PC-3 (cell line): ENCODE measurements around the gene ISLR2. TPM values are rescaled to one million over a fixed set of nuclear protein-coding genes. Genes with fewer than 3 reads are reported as not detected.
A peak's percentile ranks its signal among the peaks of the same experiment; 100 is the strongest.
"Not testable (repeated sequence)": the region's sequence is repeated elsewhere in the genome, so short reads cannot be mapped to it uniquely, and the experiment has no call there.

Experiments used
- ATAC-seq: fragments of 200-7000 bp; cut with Tn5 transposase; 2 replicates; pipeline ENCODE4 v1.9.1; 2020; ENCODE audit warnings: mild to moderate bottlenecking, moderate library complexity
- BruUV-seq: library from RNA; stranded (reverse); fragments of 400-500 nt; replicated peaks from 2 replicates; lab custom pipeline; 2021; lab: Mats Ljungman, UMichigan
- CTCF ChIA-PET: fragments of 300-600 bp; sonication (Branson Sonifier 250); formaldehyde crosslinking; loops from one replicate; lab custom pipeline; 2022; ENCODE audit warnings: antibody characterized with exemption; lab: Charles Lee
- POLR2A ChIA-PET: fragments of 300-600 bp; sonication (Branson Sonifier 250); formaldehyde crosslinking; loops from one replicate; lab custom pipeline; 2022; ENCODE audit warnings: antibody characterized with exemption; ENCODE audit not compliant: unreplicated experiment; lab: Charles Lee
- DNase-seq: peaks from one replicate; pipeline ENCODE4 v3.0.0-alpha.2; 2015
- H2AFZ ChIP-seq: fragments of 300-600 bp; sonication (generic); 2 replicates; pipeline ENCODE4 v1.6.0; 2016; ENCODE audit warnings: antibody characterized with exemption, low read length
- H3F3A ChIP-seq: fragments of 300-600 bp; sonication (generic); one replicate; pipeline ENCODE4 v1.6.0; 2017; ENCODE audit warnings: antibody characterized with exemption, low read length, control low read depth, mild to moderate bottlenecking; ENCODE audit not compliant: unreplicated experiment
- H3K27ac ChIP-seq: fragments of 300-600 bp; sonication (generic); 2 replicates; pipeline ENCODE4 v1.5.1; 2016; ENCODE audit warnings: mild to moderate bottlenecking, low read length
- H3K27me3 ChIP-seq: fragments of 300-600 bp; sonication (generic); 2 replicates; pipeline ENCODE4 v1.6.1; 2016; ENCODE audit warnings: low read length, mixed read lengths
- H3K36me3 ChIP-seq: fragments of 300-600 bp; sonication (generic); 2 replicates; pipeline ENCODE4 v1.6.1; 2016; ENCODE audit warnings: low read depth, mixed run types, low read length, mixed read lengths
- H3K4me1 ChIP-seq: fragments of 300-600 bp; sonication (generic); 2 replicates; pipeline ENCODE4 v1.5.1; 2016; ENCODE audit warnings: low read length; ENCODE audit not compliant: insufficient read depth
- H3K4me2 ChIP-seq: fragments of 300-600 bp; sonication (generic); 2 replicates; pipeline ENCODE4 v1.6.0; 2016; ENCODE audit warnings: low read length
- H3K4me3 ChIP-seq: fragments of 300-600 bp; sonication (generic); 2 replicates; pipeline ENCODE4 v1.5.1; 2016; ENCODE audit warnings: mild to moderate bottlenecking, low read length, mixed read lengths
- H3K79me2 ChIP-seq: fragments of 300-600 bp; sonication (generic); 2 replicates; pipeline ENCODE4 v1.6.1; 2017; ENCODE audit warnings: low read length, mixed read lengths
- H3K9ac ChIP-seq: fragments of 300-600 bp; sonication (generic); 2 replicates; pipeline ENCODE4 v1.6.0; 2016; ENCODE audit warnings: mild to moderate bottlenecking, low read length
- H3K9me2 ChIP-seq: fragments of 300-600 bp; sonication (generic); replicated peaks from 2 replicates; pipeline ENCODE4 v1.6.1; 2016; ENCODE audit warnings: mixed run types, low read length, mixed read lengths
- H3K9me3 ChIP-seq: fragments of 300-600 bp; sonication (generic); 2 replicates; pipeline ENCODE4 v1.6.1; 2016; ENCODE audit warnings: low read length, mixed read lengths
- H4K20me1 ChIP-seq: fragments of 300-600 bp; sonication (generic); 2 replicates; pipeline ENCODE4 v1.6.1; 2016; ENCODE audit warnings: low read length, mixed read lengths
- EZH2 ChIP-seq: fragments of 300-600 bp; sonication (generic); IDR thresholded peaks from one replicate; pipeline ENCODE4 v1.6.1; 2017; ENCODE audit warnings: antibody characterized with exemption, mild to moderate bottlenecking, low read length; ENCODE audit not compliant: unreplicated experiment
- EZH2phosphoT487 ChIP-seq: fragments of 300-600 bp; sonication (generic); IDR thresholded peaks from 2 replicates; pipeline ENCODE4 v1.6.1; 2018; ENCODE audit warnings: mild to moderate bottlenecking, antibody characterized with exemption, low read length, borderline replicate concordance
- intact Hi-C: fragments of 100-400 bp; cut with micrococcal nuclease; formaldehyde crosslinking; loops from 2 replicates; pipeline ENCODE4 v1.9.0; 2023
- total RNA-seq: library from RNA; depleted of rRNA; stranded (reverse); fragments of >200 nt; gene quantifications from 2 replicates; pipeline ENCODE4 v1.2.3, GENCODE V29; 2014
- TF ChIP-seq, protein P1 (sequence below): fragments of 300-600 bp; sonication (generic); conservative IDR thresholded peaks from 2 replicates; pipeline ENCODE4 v1.5.1; 2017; ENCODE audit warnings: antibody characterized with exemption, low read depth, mild to moderate bottlenecking, low read length

The ISLR2 gene
- total RNA-seq, 1 experiment from 2014 or later, result 0.22 TPM

DNA sequence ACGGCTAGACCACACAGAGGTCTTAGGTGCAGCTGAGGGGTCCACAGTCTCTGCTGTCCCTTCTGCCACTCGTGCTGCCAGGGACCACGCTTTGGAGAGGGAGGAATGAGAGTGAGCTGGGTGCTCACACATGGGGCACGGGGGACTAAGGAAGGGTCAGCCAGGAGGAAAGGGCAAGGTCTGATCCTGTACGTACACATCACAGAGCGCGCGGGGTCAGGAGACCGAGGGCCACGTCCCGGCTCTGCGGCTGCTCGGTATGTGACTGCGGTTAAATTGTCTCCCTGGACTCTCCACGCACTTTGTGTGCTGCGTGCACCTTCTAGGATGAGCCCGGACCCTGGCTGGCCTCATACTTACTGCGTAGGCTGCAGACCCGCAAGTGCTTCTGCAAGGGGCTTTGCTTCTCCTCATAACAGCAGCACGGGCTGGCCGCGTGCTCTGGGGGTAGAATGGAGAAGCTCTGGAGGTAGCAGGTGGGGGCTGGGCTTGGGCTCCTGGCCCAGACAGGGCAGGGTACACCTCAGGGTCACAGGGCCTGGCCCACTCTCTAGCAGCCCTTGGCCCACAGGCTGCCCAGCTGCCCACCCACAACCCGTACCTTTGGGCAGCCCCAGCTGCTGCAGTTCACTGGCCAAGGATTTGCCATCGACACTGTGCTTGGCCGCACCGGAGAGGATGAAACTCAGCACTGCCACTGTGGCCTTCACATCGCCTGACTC lies 33.5 kb upstream of the ISLR2 start:
- H3K36me3 ChIP-seq, ATAC-seq, POLR2A ChIA-PET, H3K27ac ChIP-seq, DNase-seq, H3K4me1 ChIP-seq, H2AFZ ChIP-seq, H3K9me2 ChIP-seq, BruUV-seq, H3K4me2 ChIP-seq, H3F3A ChIP-seq, H3K27me3 ChIP-seq, H3K9me3 ChIP-seq, intact Hi-C loops, H3K79me2 ChIP-seq, H4K20me1 ChIP-seq, H3K4me3 ChIP-seq, H3K9ac ChIP-seq, CTCF ChIA-PET: not testable (repeated sequence)

GRCh38 chr15:74099963-74100733 lies 30.2 kb upstream of the ISLR2 start:
- H3K4me3 ChIP-seq, H3K9me3 ChIP-seq, H3K27me3 ChIP-seq, H3K9me2 ChIP-seq, H3K4me1 ChIP-seq, H3K79me2 ChIP-seq, POLR2A ChIA-PET, H3F3A ChIP-seq, H3K9ac ChIP-seq, H3K27ac ChIP-seq, CTCF ChIA-PET, intact Hi-C loops, H3K36me3 ChIP-seq, H4K20me1 ChIP-seq: not testable (repeated sequence)
- Histone ChIP-seq H2AFZ (peak overlapping the region; percentile 83), H3K4me2 (peak overlapping the region; percentile 48; the same call in 1 of the 2 replicates)
- peak; percentile 79 for DNase-seq
- TSS peak; percentile 99 for BruUV-seq
- ATAC-seq, result peak; percentile 95

DNA sequence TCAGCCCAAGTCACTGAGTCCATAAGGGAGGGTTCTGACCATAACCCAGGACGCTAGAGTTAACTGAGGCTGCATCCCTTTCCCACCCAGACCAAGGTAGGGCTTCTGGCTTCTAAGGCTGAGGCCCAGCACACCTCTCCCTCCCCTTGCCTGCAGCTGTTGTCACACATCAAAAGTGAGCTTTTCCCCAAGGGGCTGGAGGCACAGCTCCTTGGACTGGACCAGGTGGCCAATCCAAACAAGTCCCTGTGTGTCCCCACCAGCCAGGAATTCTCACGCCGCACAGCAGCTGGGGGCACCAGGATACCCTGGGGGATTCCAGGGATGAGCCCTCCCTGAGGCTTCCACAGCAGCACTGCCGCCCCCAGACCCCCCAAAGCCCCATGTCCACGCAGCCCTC lies 22.3 kb upstream of the ISLR2 start:
- ChIA-PET CTCF (no interaction called here), POLR2A (no interaction called here)
- Histone ChIP-seq H3F3A (no peaks in the 10 kb centered on the region), H2AFZ (no peak overlapping the region), H3K4me3 (no peak overlapping the region), H3K9me3 (no peaks in the 10 kb centered on the region), H3K4me1 (no peaks in the 10 kb centered on the region), H3K9ac (no peak overlapping the region), H3K79me2 (no peaks in the 10 kb centered on the region), H3K9me2 (no peaks in the 10 kb centered on the region), H3K4me2 (no peak overlapping the region), H3K36me3 (no peaks in the 10 kb centered on the region), H3K27ac (no peak overlapping the region), H3K27me3 (no peaks in the 10 kb centered on the region), H4K20me1 (no peaks in the 10 kb centered on the region)
- intact Hi-C loops, result no loop called here
- no peak for ATAC-seq
- no peak for DNase-seq
- TF ChIP-seq, protein P1, sequence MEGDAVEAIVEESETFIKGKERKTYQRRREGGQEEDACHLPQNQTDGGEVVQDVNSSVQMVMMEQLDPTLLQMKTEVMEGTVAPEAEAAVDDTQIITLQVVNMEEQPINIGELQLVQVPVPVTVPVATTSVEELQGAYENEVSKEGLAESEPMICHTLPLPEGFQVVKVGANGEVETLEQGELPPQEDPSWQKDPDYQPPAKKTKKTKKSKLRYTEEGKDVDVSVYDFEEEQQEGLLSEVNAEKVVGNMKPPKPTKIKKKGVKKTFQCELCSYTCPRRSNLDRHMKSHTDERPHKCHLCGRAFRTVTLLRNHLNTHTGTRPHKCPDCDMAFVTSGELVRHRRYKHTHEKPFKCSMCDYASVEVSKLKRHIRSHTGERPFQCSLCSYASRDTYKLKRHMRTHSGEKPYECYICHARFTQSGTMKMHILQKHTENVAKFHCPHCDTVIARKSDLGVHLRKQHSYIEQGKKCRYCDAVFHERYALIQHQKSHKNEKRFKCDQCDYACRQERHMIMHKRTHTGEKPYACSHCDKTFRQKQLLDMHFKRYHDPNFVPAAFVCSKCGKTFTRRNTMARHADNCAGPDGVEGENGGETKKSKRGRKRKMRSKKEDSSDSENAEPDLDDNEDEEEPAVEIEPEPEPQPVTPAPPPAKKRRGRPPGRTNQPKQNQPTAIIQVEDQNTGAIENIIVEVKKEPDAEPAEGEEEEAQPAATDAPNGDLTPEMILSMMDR, result no peak
- TF ChIP-seq EZH2, result no peak
- TF ChIP-seq EZH2phosphoT487, result no peak
- no TSS peak for BruUV-seq
